Measurements from ENCODE around the gene NAAA. TPM values are rescaled to one million over a fixed set of nuclear protein-coding genes. Genes with fewer than 3 reads are reported as not detected.

The NAAA gene
- total and polyA plus RNA-seq, 2 experiments from 2014 or later = 7.5 to 24.8 TPM

DNA sequence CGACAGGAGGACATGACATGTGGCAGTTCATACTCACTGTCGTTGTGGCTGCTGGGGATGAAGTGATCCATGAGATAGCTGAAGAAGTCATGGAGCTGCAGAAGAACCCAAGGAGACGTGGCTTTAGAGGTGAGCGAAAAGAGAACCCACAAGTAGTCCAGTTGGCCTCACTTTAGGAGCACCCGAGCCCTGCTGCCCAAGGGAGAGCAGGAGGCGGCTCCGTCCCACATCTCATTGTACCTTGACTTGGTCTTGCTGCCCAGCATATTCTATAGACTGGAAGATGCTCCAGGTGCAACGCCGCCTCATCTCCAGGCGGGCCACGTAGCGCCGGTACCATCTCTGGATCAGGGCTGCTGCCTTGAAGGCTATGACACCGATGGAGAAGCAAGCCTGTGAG is 49.2 kb downstream of the NAAA start:
- Histone ChIP-seq H3K4me3 (no peak overlapping the region), H3K9me3 (ENCODE audit: low read depth) (no peaks in the 10 kb centered on the region), H3K4me1 (ENCODE audit: low read depth) (no peaks in the 10 kb centered on the region), H3K27ac (no peak overlapping the region), H3K36me3 (no peaks in the 10 kb centered on the region), H3K27me3 (peaks cover 59% of the 10 kb centered on the region)
- DNase-seq (ENCODE audit: low read depth in 1 of 2, low spot score in 1 of 2) = no peak
- TF ChIP-seq, protein P1, sequence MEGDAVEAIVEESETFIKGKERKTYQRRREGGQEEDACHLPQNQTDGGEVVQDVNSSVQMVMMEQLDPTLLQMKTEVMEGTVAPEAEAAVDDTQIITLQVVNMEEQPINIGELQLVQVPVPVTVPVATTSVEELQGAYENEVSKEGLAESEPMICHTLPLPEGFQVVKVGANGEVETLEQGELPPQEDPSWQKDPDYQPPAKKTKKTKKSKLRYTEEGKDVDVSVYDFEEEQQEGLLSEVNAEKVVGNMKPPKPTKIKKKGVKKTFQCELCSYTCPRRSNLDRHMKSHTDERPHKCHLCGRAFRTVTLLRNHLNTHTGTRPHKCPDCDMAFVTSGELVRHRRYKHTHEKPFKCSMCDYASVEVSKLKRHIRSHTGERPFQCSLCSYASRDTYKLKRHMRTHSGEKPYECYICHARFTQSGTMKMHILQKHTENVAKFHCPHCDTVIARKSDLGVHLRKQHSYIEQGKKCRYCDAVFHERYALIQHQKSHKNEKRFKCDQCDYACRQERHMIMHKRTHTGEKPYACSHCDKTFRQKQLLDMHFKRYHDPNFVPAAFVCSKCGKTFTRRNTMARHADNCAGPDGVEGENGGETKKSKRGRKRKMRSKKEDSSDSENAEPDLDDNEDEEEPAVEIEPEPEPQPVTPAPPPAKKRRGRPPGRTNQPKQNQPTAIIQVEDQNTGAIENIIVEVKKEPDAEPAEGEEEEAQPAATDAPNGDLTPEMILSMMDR (IDR thresholded peaks at IDR 0.05; ENCODE audit: low read depth, low read length) = no peak

DNA sequence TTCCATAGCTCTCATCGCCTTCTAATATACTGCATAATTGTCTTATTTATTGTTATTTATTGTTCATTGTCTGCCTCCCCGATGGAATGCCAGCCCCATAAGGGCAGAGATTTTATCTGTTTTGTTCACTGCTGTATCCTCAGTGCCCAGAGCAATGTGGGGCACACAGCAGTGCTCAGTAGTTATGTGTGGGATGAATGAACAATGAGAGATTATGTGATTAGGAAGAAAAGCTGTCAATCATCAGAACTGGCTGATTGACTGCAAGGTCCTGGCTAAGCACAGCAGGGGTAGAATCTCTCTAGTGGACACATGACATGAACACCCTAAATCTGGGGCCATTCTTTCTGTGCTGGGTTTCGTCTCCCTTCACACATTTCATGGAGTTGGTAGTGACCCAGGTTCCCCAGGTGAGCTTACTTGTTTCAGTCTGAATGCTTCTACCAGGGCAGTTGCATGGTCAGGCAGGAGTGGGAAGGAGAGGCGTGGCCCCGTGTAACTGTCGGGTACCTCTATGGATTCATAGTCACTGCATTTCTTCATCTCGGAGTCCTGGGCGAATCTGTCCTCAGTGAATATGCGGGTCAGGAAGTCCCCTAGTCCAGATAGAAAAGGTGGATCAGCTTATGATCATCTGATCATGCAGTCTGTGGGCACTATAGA is 51.1 kb downstream of the NAAA start:
- Histone ChIP-seq H3K27ac (no peak overlapping the region), H3K27me3 (peaks cover 59% of the 10 kb centered on the region), H3K36me3 (no peaks in the 10 kb centered on the region), H3K4me3 (no peak overlapping the region), H3K4me1 (ENCODE audit: low read depth) (no peaks in the 10 kb centered on the region), H3K9me3 (ENCODE audit: low read depth) (no peaks in the 10 kb centered on the region)
- DNase-seq (ENCODE audit: low read depth in 1 of 2, low spot score in 1 of 2) = no peak
- TF ChIP-seq, protein P1 (IDR thresholded peaks at IDR 0.05; ENCODE audit: low read depth, low read length) = no peak

DNA sequence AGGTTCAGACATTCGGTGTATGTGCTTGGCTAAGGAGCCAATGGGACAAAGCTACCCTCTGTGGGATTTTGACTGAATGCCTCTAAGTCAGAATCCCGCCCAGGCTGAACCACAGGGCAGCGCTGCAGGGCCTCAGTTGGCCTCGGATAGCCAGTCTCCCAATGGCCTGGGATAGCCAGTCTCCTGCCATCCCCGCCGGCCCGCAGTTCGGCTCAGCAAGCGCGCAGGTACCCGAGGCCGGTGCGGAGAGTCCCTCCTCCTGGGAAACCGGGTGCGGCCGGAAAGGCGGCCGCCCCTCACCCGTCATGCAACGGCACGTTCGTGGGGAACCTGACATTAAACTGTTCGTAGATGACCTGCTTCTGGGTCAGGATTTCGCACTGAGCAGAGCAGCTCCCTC is 54.7 kb downstream of the NAAA start:
- Histone ChIP-seq H3K4me1 (ENCODE audit: low read depth) (no peaks in the 10 kb centered on the region), H3K9me3 (ENCODE audit: low read depth) (no peaks in the 10 kb centered on the region), H3K36me3 (no peaks in the 10 kb centered on the region), H3K4me3 (no peak overlapping the region), H3K27ac (no peak overlapping the region), H3K27me3 (peaks cover 49% of the 10 kb centered on the region)
- no peak for DNase-seq (ENCODE audit: low read depth in 1 of 2, low spot score in 1 of 2)
- TF ChIP-seq, protein P1 (IDR thresholded peaks at IDR 0.05; ENCODE audit: low read depth, low read length) = no peak

DNA sequence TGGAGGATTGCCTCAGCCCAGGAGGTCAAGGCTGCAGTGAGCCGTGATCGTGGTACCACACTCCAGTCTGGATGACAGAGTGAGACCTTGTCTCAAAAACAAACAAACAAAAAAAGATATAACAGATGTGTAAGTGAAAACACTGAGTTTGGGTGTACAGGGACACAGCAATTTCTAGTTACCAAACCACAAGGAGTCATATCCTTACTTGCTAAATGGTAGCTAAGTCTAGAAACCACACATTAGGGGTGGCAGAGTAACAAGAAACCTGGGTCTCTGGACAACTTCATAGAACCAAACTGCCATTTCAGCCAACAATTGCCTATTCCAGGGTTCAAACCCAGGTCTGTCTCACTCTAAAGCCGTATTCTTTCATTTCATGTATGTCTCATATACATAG is 59.3 kb downstream of the NAAA start:
- Histone ChIP-seq H3K4me3 (no peak overlapping the region), H3K27me3 (peaks cover 56% of the 10 kb centered on the region), H3K27ac (no peak overlapping the region), H3K36me3 (no peaks in the 10 kb centered on the region), H3K4me1 (ENCODE audit: low read depth) (no peaks in the 10 kb centered on the region), H3K9me3 (ENCODE audit: low read depth) (no peaks in the 10 kb centered on the region)
- TF ChIP-seq, protein P1 (IDR thresholded peaks at IDR 0.05; ENCODE audit: low read depth, low read length) = no peak
- no peak for DNase-seq (ENCODE audit: low read depth in 1 of 2, low spot score in 1 of 2)

DNA sequence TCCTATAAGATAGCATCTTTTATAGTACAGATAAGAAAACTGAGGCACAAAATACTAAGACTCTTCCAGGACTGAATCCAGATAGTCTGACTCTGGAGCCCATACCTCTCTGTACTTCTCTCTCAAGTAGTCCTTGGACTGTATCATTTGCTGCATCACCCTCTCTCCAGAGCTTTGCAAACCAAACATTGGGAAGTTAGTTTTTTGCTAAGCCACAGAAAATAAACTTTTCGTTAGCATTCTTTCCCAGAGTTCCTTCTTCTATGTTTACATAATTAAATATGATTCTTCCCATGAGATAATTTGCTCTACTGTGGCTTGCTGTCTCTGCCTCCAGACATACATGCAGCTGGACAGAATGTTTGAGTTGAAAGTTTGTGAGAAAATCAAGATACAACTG is 60.5 kb downstream of the NAAA start:
- DNase-seq (ENCODE audit: low read depth in 1 of 2, low spot score in 1 of 2) = no peak
- Histone ChIP-seq H3K4me3 (no peak overlapping the region), H3K27me3 (peaks cover 68% of the 10 kb centered on the region), H3K36me3 (no peaks in the 10 kb centered on the region), H3K27ac (no peak overlapping the region), H3K4me1 (ENCODE audit: low read depth) (no peaks in the 10 kb centered on the region), H3K9me3 (ENCODE audit: low read depth) (no peaks in the 10 kb centered on the region)
- TF ChIP-seq, protein P1 (IDR thresholded peaks at IDR 0.05; ENCODE audit: low read depth, low read length) = no peak
